Erythroblast (primary cell): ENCODE results near the gene ALMS1.

Experiments
- DNase-seq, 2 experiments: peaks; one replicate each; lab custom pipeline; 2025; lab: John Stamatoyannopoulos, UW
- GATA1 ChIP-seq: IDR thresholded peaks from 2 replicates; pipeline ENCODE4 v1.6.1; 2011; ENCODE audit warnings: low read depth, mild to moderate bottlenecking, control low read depth, low read length, moderate library complexity
- POLR2A ChIP-seq: IDR thresholded peaks from 2 replicates; pipeline ENCODE4 v1.6.1; 2011; ENCODE audit warnings: mild to moderate bottlenecking, low read length

ALMS1 gene

DNA sequence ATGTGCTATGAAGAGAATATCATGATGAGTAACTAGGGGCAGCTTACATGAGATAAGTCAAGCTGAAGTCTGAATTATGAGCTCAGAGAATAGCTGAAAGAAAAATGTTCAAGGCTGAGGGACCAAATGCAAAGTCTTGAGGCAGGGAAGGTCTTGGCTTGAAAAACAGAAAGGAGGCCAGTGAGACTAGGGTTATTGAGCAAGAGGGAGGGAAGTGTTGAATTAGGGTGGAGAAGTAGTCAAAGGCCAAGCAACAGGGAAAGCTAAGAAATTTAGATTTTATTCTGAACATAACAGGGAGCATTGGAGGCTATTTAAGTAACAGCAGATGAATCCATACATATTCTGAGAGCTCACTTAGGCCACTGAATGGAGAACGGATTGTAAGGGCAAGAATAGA is 11.4 kb upstream of the ALMS1 start:
- DNase-seq, result peak; percentile 12 to 34
- TF ChIP-seq POLR2A (no peak), GATA1 (no peak)

DNA sequence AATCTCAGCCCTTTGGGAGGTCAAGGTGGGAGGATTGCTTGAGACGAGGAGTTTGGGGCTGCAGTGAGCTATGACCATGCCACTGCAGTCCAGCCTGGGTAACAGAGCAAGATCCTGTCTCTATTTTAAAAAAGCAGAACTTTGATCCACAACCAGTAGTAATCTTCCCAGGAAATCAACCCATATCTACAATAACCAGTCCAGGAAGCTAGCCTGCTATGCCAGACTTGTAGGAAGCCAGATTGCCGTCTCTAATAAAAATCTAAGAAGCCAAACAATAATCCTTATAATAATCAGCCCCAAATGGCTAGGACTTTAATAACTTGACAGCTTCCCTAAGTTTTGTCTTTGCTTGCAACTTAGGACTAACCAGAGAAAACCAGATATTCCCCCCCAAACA is 9.0 kb upstream of the ALMS1 start:
- DNase-seq, result no peak
- no peak for TF ChIP-seq GATA1
- no peak for TF ChIP-seq POLR2A

DNA sequence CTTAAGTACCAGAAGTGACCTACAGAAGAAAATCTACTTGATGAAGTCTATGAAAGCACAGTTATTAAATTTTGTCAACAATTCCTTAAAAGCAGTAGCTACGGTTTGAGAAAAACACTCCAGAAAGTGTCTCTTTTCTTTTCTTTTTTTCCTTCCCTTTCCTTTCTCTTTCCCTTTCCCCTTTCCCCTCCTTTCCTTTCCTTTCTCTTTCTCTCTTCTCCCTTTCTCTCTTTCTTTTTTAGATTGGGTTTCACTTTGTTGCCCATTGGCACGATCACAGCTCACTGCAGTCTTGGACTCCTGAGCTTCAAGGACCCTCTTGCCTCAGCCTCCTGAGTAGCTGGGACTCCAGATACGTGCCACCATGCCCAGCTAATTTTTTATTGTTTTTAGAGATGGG is 2.6 kb upstream of the ALMS1 start:
- DNase-seq, result peak in 1 of 2 experiments; percentile 9
- no peak for TF ChIP-seq GATA1
- TF ChIP-seq POLR2A, result no peak

GRCh38 chr2:73385123-73385503 is 523 bp upstream of the ALMS1 start:
- no peak for TF ChIP-seq GATA1
- no peak for TF ChIP-seq POLR2A
- no peak for DNase-seq

- TF ChIP-seq GATA1 (no peak), POLR2A (peak; percentile 59)
- no peak for DNase-seq
These were observed 769 bp downstream of the ALMS1 start for GRCh38 chr2:73386342-73386868.

DNA sequence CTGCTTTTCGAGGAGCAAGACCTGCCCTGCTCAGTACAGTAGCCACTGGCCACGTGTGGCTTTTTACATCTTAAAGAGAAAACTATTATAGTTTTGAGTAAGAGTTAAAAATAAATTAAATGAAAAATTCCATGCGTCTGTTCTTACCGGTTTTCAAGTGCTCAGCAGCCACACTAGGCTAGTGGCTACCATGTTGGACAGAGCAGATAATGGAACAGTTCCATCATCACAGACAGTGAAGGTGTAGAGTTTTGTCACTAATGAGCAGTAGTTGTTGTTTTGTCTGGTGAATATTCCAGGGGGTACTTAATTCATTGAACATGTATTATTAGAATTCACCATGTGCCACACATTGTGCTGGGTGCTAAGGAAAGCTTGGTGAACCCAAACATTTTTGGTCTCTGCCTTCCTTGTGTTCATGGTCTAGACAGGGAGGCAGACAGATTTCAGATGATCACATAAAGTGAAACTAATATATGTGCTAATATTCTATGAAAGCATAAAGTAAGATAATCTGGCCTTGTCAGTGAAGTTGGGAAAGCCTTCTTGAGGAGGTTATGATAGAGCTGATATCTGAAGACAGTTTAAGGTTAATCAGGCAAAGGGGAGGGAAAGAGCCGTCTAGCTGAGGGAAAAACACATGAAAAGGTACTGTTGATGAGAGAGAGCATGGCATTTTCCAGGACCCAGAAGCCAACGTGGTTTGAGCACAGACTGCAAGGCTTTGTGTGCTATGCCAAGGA is 1.4 kb downstream of the ALMS1 start:
- TF ChIP-seq POLR2A (no peak), GATA1 (no peak)
- DNase-seq, result peak in 1 of 2 experiments; percentile 49

DNA sequence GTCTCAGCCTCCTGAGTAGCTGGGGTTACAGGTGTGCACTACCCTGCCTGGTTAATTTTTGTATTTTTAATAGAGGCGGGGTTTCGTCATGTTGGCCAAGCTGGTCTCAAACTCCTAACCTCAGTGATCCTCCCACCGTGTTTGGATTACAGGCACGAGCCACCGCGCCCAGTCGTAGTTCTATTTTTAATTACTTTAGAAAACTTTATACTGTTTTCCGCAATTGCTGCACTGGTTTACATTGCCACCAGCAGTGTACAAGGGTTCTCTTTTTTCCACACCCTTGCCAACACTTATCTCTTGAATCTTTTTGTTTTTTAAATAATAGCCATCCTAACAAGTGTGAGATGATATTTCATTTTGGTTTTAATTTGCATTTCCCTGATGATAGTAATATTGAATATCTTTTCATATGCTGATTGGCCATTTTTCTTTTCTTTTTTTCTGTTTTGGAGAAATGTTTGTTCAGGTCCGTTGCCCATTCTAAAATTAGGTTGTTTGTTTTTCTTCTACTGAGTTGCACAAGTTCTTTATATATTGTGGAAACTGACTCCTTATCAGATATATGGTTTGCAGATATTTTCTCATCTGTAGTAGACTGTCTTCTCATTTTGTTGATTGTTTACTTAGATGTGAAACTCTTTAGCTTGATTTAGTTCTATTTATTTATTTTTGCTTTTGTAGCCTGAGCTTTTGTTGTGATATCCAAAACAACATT is 16.9 kb downstream of the ALMS1 start:
- TF ChIP-seq POLR2A, result no peak
- no peak for DNase-seq

GRCh38 chr2:73403237-73403636 is 17.6 kb downstream of the ALMS1 start:
- no peak for DNase-seq
- no peak for TF ChIP-seq GATA1
- TF ChIP-seq POLR2A, result no peak

GRCh38 chr2:73404409-73404808 is 18.8 kb downstream of the ALMS1 start:
- peak in 1 of 2 experiments; percentile 5 for DNase-seq
- TF ChIP-seq POLR2A (no peak), GATA1 (no peak)

GRCh38 chr2:73406996-73407395 is 21.4 kb downstream of the ALMS1 start:
- TF ChIP-seq GATA1 (no peak), POLR2A (no peak)
- no peak for DNase-seq

DNA sequence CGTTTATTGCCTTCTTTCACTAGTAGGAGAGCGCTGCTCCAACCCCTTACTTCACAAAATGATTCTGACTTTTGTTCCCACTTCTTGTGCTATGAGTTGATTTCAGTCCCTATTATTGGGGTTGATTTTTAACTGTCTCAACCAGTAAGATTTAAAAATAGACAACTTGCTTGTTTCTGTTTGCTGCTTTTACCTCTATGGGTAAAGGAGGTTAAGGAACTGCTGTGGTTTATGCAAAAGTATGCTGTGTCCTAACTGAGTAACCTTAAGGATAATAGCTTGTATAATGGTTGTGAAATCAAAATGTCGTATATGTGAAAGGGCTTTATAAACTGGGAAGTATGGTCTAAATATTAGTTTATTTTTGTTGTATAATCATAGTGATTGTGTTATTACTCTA is 22.6 kb downstream of the ALMS1 start:
- TF ChIP-seq POLR2A (no peak), GATA1 (no peak)
- no peak for DNase-seq

DNA sequence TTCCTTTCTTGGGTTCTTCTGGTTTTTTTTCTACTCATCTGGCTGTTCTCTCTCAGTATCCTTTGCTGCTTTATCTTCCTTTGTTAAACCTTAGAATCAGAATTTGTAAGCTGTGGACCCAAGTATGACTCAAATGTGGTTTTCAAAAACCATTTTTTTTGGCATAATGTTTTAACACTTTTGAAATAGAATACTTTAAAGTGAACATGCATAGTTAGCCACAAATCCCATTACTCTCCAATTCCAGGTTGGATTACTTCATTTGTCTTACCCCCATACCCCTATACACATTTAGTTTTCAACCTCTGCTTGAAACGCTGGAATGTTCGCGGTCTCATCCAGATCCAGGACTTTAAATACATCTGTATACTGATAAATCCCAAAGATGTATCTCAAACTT is 29.1 kb downstream of the ALMS1 start:
- no peak for DNase-seq
- TF ChIP-seq GATA1 (no peak), POLR2A (no peak)

DNA sequence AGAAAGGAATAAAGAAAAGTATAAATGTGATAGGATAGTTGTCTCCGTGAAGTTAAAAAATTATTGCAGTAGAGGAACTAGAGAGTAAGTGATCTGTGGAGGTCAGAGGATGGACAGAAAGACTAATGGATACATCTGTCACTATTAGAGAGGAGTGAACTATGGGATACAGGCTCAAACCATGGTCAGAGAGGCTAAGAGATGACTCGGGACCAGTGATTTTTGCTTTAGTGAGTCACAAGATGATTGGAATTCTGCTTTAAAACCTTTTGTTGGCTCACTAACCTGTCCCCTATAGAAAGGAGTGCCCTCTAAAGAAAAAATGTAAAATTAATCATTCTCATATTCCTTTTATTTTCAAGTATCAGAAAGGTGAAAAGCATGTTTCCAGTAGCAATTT is 30.3 kb downstream of the ALMS1 start:
- no peak for TF ChIP-seq GATA1
- TF ChIP-seq POLR2A, result no peak

DNA sequence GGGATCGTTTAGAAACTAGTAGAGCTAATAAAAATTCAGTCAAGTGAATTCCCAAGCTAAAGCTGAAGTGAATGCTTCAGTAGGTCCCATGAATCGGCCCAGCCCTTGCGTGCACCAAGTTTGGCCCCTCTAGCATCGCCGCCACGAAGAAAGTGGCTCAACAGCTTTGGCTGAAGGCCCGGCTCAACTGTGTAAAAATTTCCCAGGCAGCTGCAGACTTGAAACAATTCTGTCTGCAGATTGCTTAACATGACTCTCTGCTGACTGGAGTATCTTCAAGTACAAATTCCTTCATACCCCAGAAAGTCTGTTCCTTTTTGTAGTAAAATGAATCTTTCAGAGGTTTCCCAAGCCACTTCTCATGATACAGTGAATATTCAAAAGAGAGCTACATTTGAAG is 32.7 kb downstream of the ALMS1 start:
- no peak for TF ChIP-seq POLR2A
- no peak for TF ChIP-seq GATA1
- DNase-seq, result no peak

More for the DNA sequence above, 30.3 kb downstream of the ALMS1 start:
- no peak for DNase-seq

- TF ChIP-seq GATA1 (no peak), POLR2A (no peak)
- no peak for DNase-seq
These were observed 38.3 kb downstream of the ALMS1 start for GRCh38 chr2:73423913-73424312.
